Neural progenitor cell (in vitro differentiated cells): Measurements from ENCODE around the gene LTO1. TPM values are rescaled to one million over a fixed set of nuclear protein-coding genes. Genes with fewer than 3 reads are reported as not detected.

Experiments
- DNase-seq: peaks from one replicate; pipeline ENCODE4 v3.0.0-alpha.2; 2016; ENCODE audit warnings: low spot score
- H2AFZ ChIP-seq: fragments of 200-600 bp; sonication (generic); replicated peaks from 2 replicates; pipeline ENCODE4 v1.6.1; 2016; ENCODE audit warnings: antibody characterized with exemption
- H3F3A ChIP-seq: fragments of 200-600 bp; sonication (generic); 2 replicates; pipeline ENCODE4 v1.6.1; 2016; ENCODE audit warnings: antibody characterized with exemption, low read depth
- H3K27ac ChIP-seq: fragments of 200-600 bp; sonication (generic); 2 replicates; pipeline ENCODE4 v1.5.1; 2016; ENCODE audit warnings: mild to moderate bottlenecking
- H3K27me3 ChIP-seq: fragments of 200-600 bp; sonication (generic); 2 replicates; pipeline ENCODE4 v1.6.1; 2016; ENCODE audit warnings: mild to moderate bottlenecking, moderate library complexity
- H3K36me3 ChIP-seq: fragments of 200-600 bp; sonication (generic); 2 replicates; pipeline ENCODE4 v1.5.1; 2016
- H3K4me1 ChIP-seq: fragments of 200-600 bp; sonication (generic); 2 replicates; pipeline ENCODE4 v1.6.1; 2016; ENCODE audit warnings: mixed run types
- H3K4me2 ChIP-seq: fragments of 200-600 bp; sonication (generic); 2 replicates; pipeline ENCODE4 v1.6.1; 2016
- H3K4me3 ChIP-seq: fragments of 200-600 bp; sonication (generic); 2 replicates; pipeline ENCODE4 v1.5.1; 2016
- H3K79me2 ChIP-seq: fragments of 200-600 bp; sonication (generic); 2 replicates; pipeline ENCODE4 v1.6.1; 2016; ENCODE audit warnings: low read depth
- H3K9ac ChIP-seq: fragments of 200-600 bp; sonication (generic); 2 replicates; pipeline ENCODE4 v1.6.1; 2016
- H3K9me3 ChIP-seq: fragments of 200-600 bp; sonication (generic); 2 replicates; pipeline ENCODE4 v1.5.1; 2016; ENCODE audit warnings: low read depth
- H4K20me1 ChIP-seq: fragments of 200-600 bp; sonication (generic); 2 replicates; pipeline ENCODE4 v1.6.1; 2016; ENCODE audit warnings: low read depth
- H3K27ac Mint-ChIP-seq: 3 replicates; pipeline ENCODE4 v1.8.0; 2021; ENCODE audit warnings: mixed read lengths
- H3K27me3 Mint-ChIP-seq: 2 replicates; pipeline ENCODE4 v1.8.0; 2022; ENCODE audit warnings: low read depth, mild to moderate bottlenecking, inconsistent platforms, moderate library complexity, mixed read lengths; ENCODE audit not compliant: insufficient read depth
- H3K36me3 Mint-ChIP-seq: 3 replicates; pipeline ENCODE4 v1.8.0; 2021; ENCODE audit warnings: mixed read lengths
- H3K4me1 Mint-ChIP-seq: 3 replicates; pipeline ENCODE4 v1.8.0; 2021; ENCODE audit warnings: mixed read lengths
- H3K4me3 Mint-ChIP-seq: 3 replicates; pipeline ENCODE4 v1.8.0; 2021; ENCODE audit warnings: mild to moderate bottlenecking, moderate library complexity, mixed read lengths
- H3K9me3 Mint-ChIP-seq: 3 replicates; pipeline ENCODE4 v1.8.0; 2020; ENCODE audit warnings: mixed read lengths
- EZH2 ChIP-seq: fragments of 200-600 bp; sonication (generic); IDR thresholded peaks from 2 replicates; pipeline ENCODE4 v1.6.1; 2017; ENCODE audit warnings: antibody characterized with exemption, mild to moderate bottlenecking, moderate library complexity
- EZH2phosphoT487 ChIP-seq: fragments of 200-600 bp; sonication (generic); IDR thresholded peaks from 2 replicates; pipeline ENCODE4 v1.6.1; 2017; ENCODE audit warnings: antibody characterized with exemption
- total RNA-seq: library from RNA; depleted of rRNA; stranded (reverse); fragments of >200 nt; gene quantifications from 2 replicates; pipeline ENCODE4 v1.2.3, GENCODE V29; 2015; ENCODE audit warnings: low replicate concordance
- TF ChIP-seq, protein P1 (sequence below): fragments of 200-600 bp; sonication (generic); IDR thresholded peaks from 2 replicates; pipeline ENCODE4 v1.5.1; 2017; ENCODE audit warnings: antibody characterized with exemption, mild to moderate bottlenecking

The LTO1 gene
- total RNA-seq, 1 donor from 2014 or later = 11.9 TPM

DNA sequence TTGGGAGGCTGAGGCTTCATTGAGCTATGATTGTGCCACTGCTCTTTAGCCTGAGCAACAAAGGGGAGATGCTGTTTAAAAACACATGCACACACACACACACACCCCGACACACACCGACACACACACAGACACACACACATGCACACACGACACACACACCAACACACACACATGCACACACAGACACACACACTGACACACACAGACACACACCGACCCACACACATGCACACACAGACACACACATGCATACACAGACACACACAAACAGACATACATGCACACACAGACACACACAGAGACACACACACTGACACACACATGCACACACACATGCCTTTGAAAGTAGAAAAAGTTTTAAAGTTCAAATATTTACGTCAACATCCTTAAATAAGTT is 5.5 kb upstream of the LTO1 start:
- Histone ChIP-seq H3K9ac (no peak overlapping the region), H3K9me3 (no peaks in the 10 kb centered on the region), H4K20me1 (no peaks in the 10 kb centered on the region), H3K27ac (no peak overlapping the region), H3F3A (peaks cover 10% of the 10 kb centered on the region), H3K4me2 (no peak overlapping the region), H3K4me3 (no peak overlapping the region), H2AFZ (no peak overlapping the region), H3K36me3 (no peaks in the 10 kb centered on the region), H3K79me2 (no peaks in the 10 kb centered on the region), H3K27me3 (peaks cover 12% of the 10 kb centered on the region), H3K4me1 (no peaks in the 10 kb centered on the region)
- Mint-ChIP-seq H3K36me3 (no peaks in the 10 kb centered on the region), H3K4me1 (peaks cover 2% of the 10 kb centered on the region), H3K4me3 (peak overlapping the region; percentile 31), H3K27ac (peak overlapping the region; percentile 58), H3K27me3 (peaks cover 12% of the 10 kb centered on the region), H3K9me3 (no peaks in the 10 kb centered on the region)
- TF ChIP-seq EZH2 (no peak), EZH2phosphoT487 (no peak)
- TF ChIP-seq, protein P1, sequence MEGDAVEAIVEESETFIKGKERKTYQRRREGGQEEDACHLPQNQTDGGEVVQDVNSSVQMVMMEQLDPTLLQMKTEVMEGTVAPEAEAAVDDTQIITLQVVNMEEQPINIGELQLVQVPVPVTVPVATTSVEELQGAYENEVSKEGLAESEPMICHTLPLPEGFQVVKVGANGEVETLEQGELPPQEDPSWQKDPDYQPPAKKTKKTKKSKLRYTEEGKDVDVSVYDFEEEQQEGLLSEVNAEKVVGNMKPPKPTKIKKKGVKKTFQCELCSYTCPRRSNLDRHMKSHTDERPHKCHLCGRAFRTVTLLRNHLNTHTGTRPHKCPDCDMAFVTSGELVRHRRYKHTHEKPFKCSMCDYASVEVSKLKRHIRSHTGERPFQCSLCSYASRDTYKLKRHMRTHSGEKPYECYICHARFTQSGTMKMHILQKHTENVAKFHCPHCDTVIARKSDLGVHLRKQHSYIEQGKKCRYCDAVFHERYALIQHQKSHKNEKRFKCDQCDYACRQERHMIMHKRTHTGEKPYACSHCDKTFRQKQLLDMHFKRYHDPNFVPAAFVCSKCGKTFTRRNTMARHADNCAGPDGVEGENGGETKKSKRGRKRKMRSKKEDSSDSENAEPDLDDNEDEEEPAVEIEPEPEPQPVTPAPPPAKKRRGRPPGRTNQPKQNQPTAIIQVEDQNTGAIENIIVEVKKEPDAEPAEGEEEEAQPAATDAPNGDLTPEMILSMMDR = no peak
- DNase-seq = no peak

DNA sequence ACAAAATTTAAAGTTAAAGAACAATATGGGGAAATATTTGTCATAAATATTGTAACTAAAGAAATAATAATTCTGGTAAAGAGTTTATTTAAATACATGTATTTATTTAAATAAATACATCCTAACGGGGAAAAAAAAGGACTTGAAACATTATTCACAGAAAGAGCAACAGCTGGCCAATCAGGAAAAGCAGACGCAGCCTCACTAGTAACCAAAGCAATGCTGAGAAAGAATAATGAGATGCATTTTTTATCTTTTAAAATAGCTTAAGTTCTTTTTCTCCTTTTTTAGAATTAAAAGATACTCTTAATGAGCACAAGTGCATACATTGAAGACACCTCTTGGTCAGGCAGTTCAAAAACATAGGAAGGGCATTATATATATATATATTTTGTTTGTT is 2.6 kb upstream of the LTO1 start:
- no peaks in the 10 kb centered on the region for H3K36me3 ChIP-seq
- Mint-ChIP-seq H3K27ac (no peak overlapping the region), H3K9me3 (no peaks in the 10 kb centered on the region), H3K36me3 (no peaks in the 10 kb centered on the region), H3K4me3 (no peak overlapping the region), H3K4me1 (peaks cover 14% of the 10 kb centered on the region), H3K27me3 (peaks cover 9% of the 10 kb centered on the region)
- no peaks in the 10 kb centered on the region for H3K27me3 ChIP-seq
- no peak overlapping the region for H3K4me2 ChIP-seq
- no peak overlapping the region for H3K4me3 ChIP-seq
- peaks cover 10% of the 10 kb centered on the region for H3F3A ChIP-seq
- DNase-seq = no peak
- H3K4me1 ChIP-seq = peaks cover 5% of the 10 kb centered on the region
- H3K9me3 ChIP-seq = no peaks in the 10 kb centered on the region
- peaks cover 21% of the 10 kb centered on the region for H3K79me2 ChIP-seq
- peaks cover 9% of the 10 kb centered on the region for H4K20me1 ChIP-seq
- TF ChIP-seq, protein P1 = no peak
- no peak for TF ChIP-seq EZH2
- TF ChIP-seq EZH2phosphoT487 = no peak
- no peak overlapping the region for H3K27ac ChIP-seq
- no peak overlapping the region for H3K9ac ChIP-seq
- no peak overlapping the region for H2AFZ ChIP-seq

GRCh38 chr11:69674267-69674885 is 777 bp downstream of the LTO1 start:
- H3K27me3 Mint-ChIP-seq = peaks cover 3% of the 10 kb centered on the region
- H3K4me2 ChIP-seq = peak overlapping the region; percentile 91

More at GRCh38 chr11:69674267-69674885, 777 bp downstream of the LTO1 start:
- Histone ChIP-seq H3K36me3 (no peaks in the 10 kb centered on the region), H4K20me1 (peaks cover 9% of the 10 kb centered on the region), H3K4me3 (peak overlapping the region; percentile 77), H3K9ac (peak overlapping the region; percentile 80), H3K79me2 (peaks cover 21% of the 10 kb centered on the region), H3K4me1 (peaks cover 5% of the 10 kb centered on the region), H2AFZ (no peak overlapping the region), H3K27me3 (no peaks in the 10 kb centered on the region), H3K27ac (no peak overlapping the region), H3K9me3 (no peaks in the 10 kb centered on the region), H3F3A (peaks cover 22% of the 10 kb centered on the region)
- peaks cover 26% of the 10 kb centered on the region for H3K4me1 Mint-ChIP-seq
- no peaks in the 10 kb centered on the region for H3K9me3 Mint-ChIP-seq
- no peak for TF ChIP-seq EZH2phosphoT487
- TF ChIP-seq, protein P1 = no peak
- TF ChIP-seq EZH2 = no peak
- peak; percentile 41 for DNase-seq
- peak overlapping the region; percentile 94 for H3K4me3 Mint-ChIP-seq
- H3K27ac Mint-ChIP-seq = no peak overlapping the region
- H3K36me3 Mint-ChIP-seq = no peaks in the 10 kb centered on the region
